Sigmoid colon (tissue), 7 donors: ENCODE results near the gene OSBPL5. TPM values are rescaled to one million over a fixed set of nuclear protein-coding genes. Genes with fewer than 3 reads are reported as not detected.

Experiments used
- DNase-seq: peaks from one replicate; pipeline ENCODE4 v3.0.0-alpha.2; 2019
- H3K27ac ChIP-seq, 4 donors: fragments of 200-600 bp; sonication (generic); one replicate each; pipeline ENCODE4 v1.5.1; 2016 to 2019; ENCODE audit warnings: mild to moderate bottlenecking in 1 of 4
- H3K27me3 ChIP-seq, 3 donors: fragments of 200-600 bp; sonication (generic); one replicate each; pipeline ENCODE4 v1.5.1; 2019; ENCODE audit warnings: mild to moderate bottlenecking in 1 of 3
- H3K36me3 ChIP-seq, 4 donors: fragments of 200-600 bp; sonication (generic); one replicate each; pipeline ENCODE4 v1.5.1; 2016 to 2019
- H3K4me1 ChIP-seq, 4 donors: fragments of 200-600 bp; sonication (generic); one replicate each; pipeline ENCODE4 v1.5.1; 2017 to 2019
- H3K4me3 ChIP-seq, 4 donors: fragments of 200-600 bp; sonication (generic); one replicate each; pipeline ENCODE4 v1.5.1; 2017 to 2019; ENCODE audit warnings: mild to moderate bottlenecking in 2 of 4, moderate library complexity in 1 of 4
- H3K9me3 ChIP-seq, 4 donors: fragments of 200-600 bp in 3 of 4; sonication (generic) in 3 of 4; one replicate each; pipeline versions ENCODE4 v1.5.1 to v1.6.1; 2013 to 2019
- EP300 ChIP-seq, 4 donors: sonication (generic); formaldehyde crosslinking; IDR thresholded peaks; one replicate each; pipeline ENCODE4 v1.6.1; 2017; ENCODE audit warnings: antibody characterized with exemption in 4 of 4
- POLR2A ChIP-seq, 2 donors: fragments of 450-650 bp; IDR thresholded peaks; one replicate each; pipeline ENCODE4 v1.6.1; 2016; ENCODE audit warnings: antibody characterized with exemption in 2 of 2, mild to moderate bottlenecking in 2 of 2, moderate library complexity in 2 of 2
- POLR2AphosphoS5 ChIP-seq, 4 donors: sonication (generic); formaldehyde crosslinking; IDR thresholded peaks; one replicate each; pipeline ENCODE4 v1.6.1; 2017; ENCODE audit warnings: antibody characterized with exemption in 4 of 4
- WGBS, 2 donors: extraction: QIAGEN DNeasy Blood & Tissue Kit; methylation state at CpG; one replicate each; pipeline ENCODE4 v1.1.7; 2013; 5-methylcytosine and 5-hydroxymethylcytosine counted together
- intact Hi-C: fragments of 100-400 bp; cut with DNase I; formaldehyde crosslinking; loops from one replicate; pipeline ENCODE4 v1.15.1; 2023
- polyA plus RNA-seq, 3 donors: library from polyadenylated mRNA; stranded (reverse); fragments of 200-250 nt; gene quantifications; one replicate each; pipeline ENCODE4 v1.2.3, GENCODE V29; 2013
- total RNA-seq, 4 donors: library from RNA; depleted of rRNA; stranded (reverse); fragments of >200 nt; gene quantifications; one replicate each; pipeline ENCODE4 v1.1.0, GENCODE V29; 2016
- TF ChIP-seq, protein P1 (sequence below), 4 experiments: fragments of 450-650 bp in 3 of 4; fragments of 200-600 bp in 1 of 4; IDR thresholded peaks; one replicate each; pipeline ENCODE4 v1.5.1; 2016 to 2019; ENCODE audit warnings: antibody characterized with exemption in 4 of 4, mild to moderate bottlenecking in 3 of 4, moderate library complexity in 2 of 4
- donor health status: healthy with polysubstance abuse.
- donor health status: Bipolar disorder and iron deficiency.
- donor health status: healthy.

OSBPL5 gene
- total and polyA plus RNA-seq, 7 donors, result 16.6 to 69.2 (median 29.8) TPM

DNA sequence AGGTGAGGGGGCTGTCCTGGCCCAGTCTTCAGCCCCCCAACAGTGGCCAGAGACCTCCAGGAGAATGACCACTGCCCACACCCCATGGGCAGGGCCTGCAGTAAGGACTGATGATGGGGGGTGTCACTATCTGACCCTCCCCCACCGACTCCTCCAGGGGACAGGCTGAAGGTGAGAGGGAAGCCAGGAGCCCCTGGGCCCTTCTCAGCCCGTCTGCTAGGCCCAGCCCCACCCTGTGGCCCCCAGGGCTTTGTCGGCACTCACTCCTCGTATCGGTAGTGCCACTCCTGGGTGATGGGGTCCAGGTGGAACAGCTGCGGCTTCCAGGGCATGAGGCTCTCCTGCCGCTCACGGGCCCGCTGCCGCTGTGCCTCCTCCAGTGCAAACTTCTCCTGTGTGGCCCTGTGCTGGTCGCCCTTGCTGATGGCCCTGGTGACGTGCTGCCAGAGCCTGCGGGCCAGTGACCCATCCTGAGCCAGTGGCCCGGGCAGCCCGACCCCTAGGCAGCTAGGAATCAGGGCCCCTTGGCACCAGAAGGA is 72.4 kb downstream of the OSBPL5 start:
- H3K36me3 ChIP-seq, result peaks cover 8 to 70% (median 25%) of the 10 kb centered on the region in 4 donors

DNA sequence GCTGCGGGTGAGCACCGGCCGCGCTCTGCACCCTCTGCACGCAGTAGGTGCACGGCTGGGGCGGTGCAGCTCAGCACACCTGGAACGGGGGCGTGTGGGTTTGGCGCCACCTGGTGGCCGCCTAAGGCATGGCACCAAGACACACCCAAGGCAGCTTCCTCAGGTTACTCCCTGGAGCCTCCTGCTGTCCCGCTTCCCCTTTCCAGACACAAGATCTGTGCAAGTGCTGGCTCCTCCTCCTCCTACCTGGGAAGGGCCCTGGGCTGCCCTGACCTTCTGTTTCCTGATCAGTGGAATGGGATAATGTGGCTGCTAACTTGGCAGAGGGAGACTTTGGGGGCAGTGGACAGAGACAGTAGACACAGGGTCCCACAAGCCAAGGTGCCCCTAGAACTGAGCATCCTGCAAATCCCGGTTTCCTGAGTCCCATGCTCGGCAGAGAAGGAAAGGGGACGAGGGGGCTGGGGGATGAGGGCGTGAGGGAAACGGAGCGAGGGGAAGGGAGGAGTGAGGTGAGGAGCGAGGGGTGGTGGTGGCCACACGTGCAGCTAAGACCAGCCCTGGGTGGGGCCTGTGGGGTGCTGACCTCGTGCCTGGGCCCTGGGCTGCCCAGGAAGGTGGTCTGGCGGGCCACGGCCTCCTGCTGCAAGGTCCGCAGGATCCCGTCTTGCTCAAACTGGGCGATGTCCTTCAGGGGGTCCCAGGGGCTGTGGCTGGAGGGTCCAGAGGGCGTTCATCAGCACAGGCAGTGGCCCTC is 73.1 kb downstream of the OSBPL5 start:
- H3K27ac ChIP-seq, result no peak overlapping the region
- peaks cover 8 to 67% (median 25%) of the 10 kb centered on the region in 4 donors for H3K36me3 ChIP-seq
- no peaks in the 10 kb centered on the region for H3K27me3 ChIP-seq
- H3K9me3 ChIP-seq, result no peaks in the 10 kb centered on the region
- DNase-seq, result peak; percentile 81
- intact Hi-C loops, result loop anchor here (1.0 to 2.0 kb wide), 2 partner anchors 41 to 55 kb away; no protein-coding TSS in a partner anchor
- H3K4me3 ChIP-seq, result no peak overlapping the region
- peaks cover 0 to 4% (median 0%) of the 10 kb centered on the region in 4 donors for H3K4me1 ChIP-seq
- WGBS, 2 donors, result 45 to 48% methylated on average over 27 of the region's 27 CpGs
- TF ChIP-seq POLR2AphosphoS5 (IDR thresholded peaks at IDR 0.05) (peak in 2 of 4 donors; percentile 1 to 18), EP300 (IDR thresholded peaks at IDR 0.05) (no peak)
- TF ChIP-seq, protein P1, sequence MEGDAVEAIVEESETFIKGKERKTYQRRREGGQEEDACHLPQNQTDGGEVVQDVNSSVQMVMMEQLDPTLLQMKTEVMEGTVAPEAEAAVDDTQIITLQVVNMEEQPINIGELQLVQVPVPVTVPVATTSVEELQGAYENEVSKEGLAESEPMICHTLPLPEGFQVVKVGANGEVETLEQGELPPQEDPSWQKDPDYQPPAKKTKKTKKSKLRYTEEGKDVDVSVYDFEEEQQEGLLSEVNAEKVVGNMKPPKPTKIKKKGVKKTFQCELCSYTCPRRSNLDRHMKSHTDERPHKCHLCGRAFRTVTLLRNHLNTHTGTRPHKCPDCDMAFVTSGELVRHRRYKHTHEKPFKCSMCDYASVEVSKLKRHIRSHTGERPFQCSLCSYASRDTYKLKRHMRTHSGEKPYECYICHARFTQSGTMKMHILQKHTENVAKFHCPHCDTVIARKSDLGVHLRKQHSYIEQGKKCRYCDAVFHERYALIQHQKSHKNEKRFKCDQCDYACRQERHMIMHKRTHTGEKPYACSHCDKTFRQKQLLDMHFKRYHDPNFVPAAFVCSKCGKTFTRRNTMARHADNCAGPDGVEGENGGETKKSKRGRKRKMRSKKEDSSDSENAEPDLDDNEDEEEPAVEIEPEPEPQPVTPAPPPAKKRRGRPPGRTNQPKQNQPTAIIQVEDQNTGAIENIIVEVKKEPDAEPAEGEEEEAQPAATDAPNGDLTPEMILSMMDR (IDR thresholded peaks at IDR 0.05), result peak; percentile 93 to 100 (median 98)

More for the DNA sequence above, 72.4 kb downstream of the OSBPL5 start:
- intact Hi-C loops, result loop anchor here (2.0 kb wide), 1 partner anchor 42 kb away; no protein-coding TSS in a partner anchor
- H3K27ac ChIP-seq, result no peak overlapping the region
- H3K4me1 ChIP-seq, result peaks cover 0 to 4% (median 0%) of the 10 kb centered on the region in 4 donors
- 89 to 92% methylated on average over 15 of the region's 15 CpGs for WGBS, 2 donors
- TF ChIP-seq, protein P1 (IDR thresholded peaks at IDR 0.05), result no peak
- peak in 1 of 4 donors; percentile 3 for TF ChIP-seq POLR2AphosphoS5 (IDR thresholded peaks at IDR 0.05)
- no peak for TF ChIP-seq POLR2A (IDR thresholded peaks at IDR 0.05)
- no peak for TF ChIP-seq EP300 (IDR thresholded peaks at IDR 0.05)
- H3K27me3 ChIP-seq, result no peaks in the 10 kb centered on the region
- no peak overlapping the region for H3K4me3 ChIP-seq
- H3K9me3 ChIP-seq, result no peaks in the 10 kb centered on the region
- DNase-seq, result peak; percentile 61

GRCh38 chr11:3091081-3091845 is 73.8 kb downstream of the OSBPL5 start:
- WGBS, 2 donors, result 62 to 76% methylated on average over 14 of the region's 14 CpGs
- H3K4me3 ChIP-seq, result no peak overlapping the region
- H3K4me1 ChIP-seq, result peaks cover 0 to 4% (median 0%) of the 10 kb centered on the region in 4 donors
- H3K27me3 ChIP-seq, result no peaks in the 10 kb centered on the region
- intact Hi-C loops, result loop anchor here (1.0 kb wide), 1 partner anchor 54 kb away; no protein-coding TSS in a partner anchor
- H3K9me3 ChIP-seq, result no peaks in the 10 kb centered on the region
- H3K36me3 ChIP-seq, result peaks cover 8 to 65% (median 25%) of the 10 kb centered on the region in 4 donors
- H3K27ac ChIP-seq, result no peak overlapping the region
- peak; percentile 65 for DNase-seq
- TF ChIP-seq EP300 (IDR thresholded peaks at IDR 0.05) (no peak), POLR2A (IDR thresholded peaks at IDR 0.05) (no peak), POLR2AphosphoS5 (IDR thresholded peaks at IDR 0.05) (no peak)
- TF ChIP-seq, protein P1 (IDR thresholded peaks at IDR 0.05), result no peak

GRCh38 chr11:3090096-3090901 is 74.8 kb downstream of the OSBPL5 start:
- no peak overlapping the region for H3K27ac ChIP-seq
- intact Hi-C loops, result no loop called here
- TF ChIP-seq EP300 (IDR thresholded peaks at IDR 0.05) (no peak), POLR2A (IDR thresholded peaks at IDR 0.05) (no peak), POLR2AphosphoS5 (IDR thresholded peaks at IDR 0.05) (no peak)
- TF ChIP-seq, protein P1 (IDR thresholded peaks at IDR 0.05), result no peak
- 90 to 91% methylated on average over 13 of the region's 13 CpGs for WGBS, 2 donors
- no peak overlapping the region for H3K4me3 ChIP-seq
- peak; percentile 46 for DNase-seq
- H3K9me3 ChIP-seq, result no peaks in the 10 kb centered on the region
- no peaks in the 10 kb centered on the region for H3K27me3 ChIP-seq
- peaks cover 8 to 58% (median 25%) of the 10 kb centered on the region in 4 donors for H3K36me3 ChIP-seq
- H3K4me1 ChIP-seq, result peaks cover 0 to 4% (median 0%) of the 10 kb centered on the region in 4 donors
